Adrenal gland (tissue), 5 donors: ENCODE measurements around the gene PWWP2B.

Source experiments
- POLR2A ChIP-seq, 2 donors: fragments of 450-650 bp; IDR thresholded peaks; one replicate each; pipeline ENCODE4 v1.6.1; 2017; ENCODE audit warnings: antibody characterized with exemption in 2 of 2, mild to moderate bottlenecking in 2 of 2, moderate library complexity in 1 of 2
- TF ChIP-seq, protein P1 (sequence below), 6 experiments: fragments of 450-650 bp in 4 of 6; fragments of 200-600 bp in 2 of 6; sonication (generic) in 1 of 6; IDR thresholded peaks; 1 replicate in 5 of 6; 2 replicates in 1 of 6; pipeline versions ENCODE4 v1.5.1 to v1.8.0; 2016 to 2021; ENCODE audit warnings: antibody characterized with exemption in 6 of 6, mild to moderate bottlenecking in 2 of 6, moderate library complexity in 1 of 6
- donor health status: DM: no; HTN: no; CAD: no.

DNA sequence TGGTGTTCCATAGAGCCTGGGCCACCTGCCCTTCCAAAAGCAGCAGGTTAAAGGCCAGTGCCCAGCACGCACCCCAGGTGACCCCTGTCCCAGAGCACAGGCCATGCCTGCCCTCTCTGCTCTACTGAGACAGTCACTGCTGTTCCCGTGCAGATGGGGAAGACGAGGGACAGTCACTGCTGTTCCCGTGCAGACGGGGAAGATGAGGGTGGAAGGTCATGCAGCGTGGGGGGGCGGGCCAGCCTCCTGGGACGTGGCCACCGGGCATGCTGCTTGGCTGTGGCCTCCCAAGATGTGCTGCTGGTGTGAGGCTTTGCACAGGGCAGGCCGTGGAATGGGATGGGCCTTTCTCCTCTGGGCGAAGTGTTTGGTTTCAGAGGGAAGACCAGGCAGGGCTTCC is 46.6 kb upstream of the PWWP2B start:
- no peak for TF ChIP-seq POLR2A (IDR thresholded peaks at IDR 0.05)
- TF ChIP-seq, protein P1, sequence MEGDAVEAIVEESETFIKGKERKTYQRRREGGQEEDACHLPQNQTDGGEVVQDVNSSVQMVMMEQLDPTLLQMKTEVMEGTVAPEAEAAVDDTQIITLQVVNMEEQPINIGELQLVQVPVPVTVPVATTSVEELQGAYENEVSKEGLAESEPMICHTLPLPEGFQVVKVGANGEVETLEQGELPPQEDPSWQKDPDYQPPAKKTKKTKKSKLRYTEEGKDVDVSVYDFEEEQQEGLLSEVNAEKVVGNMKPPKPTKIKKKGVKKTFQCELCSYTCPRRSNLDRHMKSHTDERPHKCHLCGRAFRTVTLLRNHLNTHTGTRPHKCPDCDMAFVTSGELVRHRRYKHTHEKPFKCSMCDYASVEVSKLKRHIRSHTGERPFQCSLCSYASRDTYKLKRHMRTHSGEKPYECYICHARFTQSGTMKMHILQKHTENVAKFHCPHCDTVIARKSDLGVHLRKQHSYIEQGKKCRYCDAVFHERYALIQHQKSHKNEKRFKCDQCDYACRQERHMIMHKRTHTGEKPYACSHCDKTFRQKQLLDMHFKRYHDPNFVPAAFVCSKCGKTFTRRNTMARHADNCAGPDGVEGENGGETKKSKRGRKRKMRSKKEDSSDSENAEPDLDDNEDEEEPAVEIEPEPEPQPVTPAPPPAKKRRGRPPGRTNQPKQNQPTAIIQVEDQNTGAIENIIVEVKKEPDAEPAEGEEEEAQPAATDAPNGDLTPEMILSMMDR (IDR thresholded peaks at IDR 0.05): no peak
